ENCODE data around the gene IDUA.

Gene IDUA

DNA sequence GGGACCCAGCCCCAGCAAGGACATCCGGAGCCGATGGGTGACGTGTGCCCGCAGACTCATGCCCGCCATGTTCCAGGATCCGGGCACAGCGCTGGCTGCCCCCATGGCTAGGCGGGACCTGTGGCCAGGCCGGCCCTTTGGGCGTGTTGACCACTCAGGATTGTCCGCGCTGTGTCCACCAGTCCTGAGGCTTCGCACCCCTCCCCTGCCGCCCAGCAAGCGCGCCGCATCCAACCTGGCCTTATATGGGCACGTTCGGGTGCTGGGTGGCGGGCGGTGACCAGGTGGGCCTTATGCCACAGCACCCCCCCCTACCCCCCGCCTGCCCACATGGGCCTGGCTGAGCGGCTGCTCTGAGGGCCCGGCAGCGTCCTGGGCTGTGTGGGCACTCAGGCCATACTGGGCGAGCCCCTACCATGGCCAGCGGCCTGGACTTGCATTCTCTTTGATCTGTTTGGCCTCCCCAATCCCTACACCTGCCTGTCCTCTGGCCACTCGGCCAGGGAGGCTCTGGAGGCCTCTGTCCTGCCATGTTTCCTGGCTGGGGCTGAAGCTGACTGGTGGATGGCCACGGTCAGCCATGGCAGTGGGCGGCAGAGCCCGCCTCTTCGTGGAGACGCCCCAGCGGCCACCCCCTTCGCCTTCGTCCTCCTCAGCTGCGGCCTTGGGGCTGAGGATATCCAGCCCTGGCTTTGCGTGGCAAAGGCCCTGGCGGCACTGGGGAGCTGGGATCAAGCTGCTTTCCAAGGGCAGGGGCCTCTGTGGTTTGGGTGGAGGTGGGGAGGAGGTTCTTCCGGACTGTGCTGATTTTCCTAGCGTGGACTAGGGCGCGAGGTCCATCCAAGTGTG is 26.6 kb downstream of the IDUA start:
- no peak for DNase-seq (ENCODE audit: low read depth in 1 of 2, low spot score in 1 of 2)

DNA sequence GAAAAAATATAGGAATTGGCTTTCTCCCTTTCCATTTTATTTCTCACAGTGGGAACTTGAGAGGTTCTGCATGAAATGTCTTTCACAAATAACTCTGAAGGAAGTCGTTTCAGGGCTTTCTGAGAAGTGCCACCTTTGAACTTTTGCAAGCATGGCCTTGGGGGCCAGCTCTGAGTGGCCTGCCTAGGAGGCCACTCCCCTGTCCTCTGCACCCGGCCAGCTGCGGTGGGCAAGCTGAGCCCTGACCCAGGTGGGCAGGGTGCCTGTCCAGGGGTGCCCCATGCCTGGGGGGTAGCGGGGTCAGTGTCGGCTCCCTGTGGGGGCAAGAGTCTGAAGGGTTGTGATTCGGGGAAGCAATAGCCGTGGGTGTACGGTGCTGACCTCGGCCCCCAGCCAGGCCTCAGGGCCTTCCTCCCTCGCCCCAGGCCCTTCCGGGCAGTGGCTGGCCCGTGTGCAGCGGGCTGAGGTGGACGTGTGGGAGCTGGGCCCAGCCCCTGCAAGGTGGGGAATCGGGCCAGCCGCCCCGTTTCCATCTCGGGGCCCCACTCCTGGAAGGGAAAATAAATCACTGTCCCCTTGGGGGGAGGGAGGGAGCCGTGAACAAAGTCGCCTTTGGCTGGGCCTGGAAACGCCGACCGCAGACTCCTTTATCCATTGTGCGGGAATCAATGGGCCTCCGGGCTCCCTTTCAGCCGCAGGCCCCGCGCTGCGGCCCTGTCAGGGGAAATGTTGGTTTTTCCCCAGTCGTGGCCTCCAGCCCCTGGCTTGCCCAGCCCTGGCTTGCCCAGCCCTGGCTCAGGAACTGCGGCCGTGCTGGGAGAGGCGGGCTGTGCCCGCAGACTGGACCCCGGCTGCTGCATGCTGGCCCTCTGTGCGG is 27.7 kb downstream of the IDUA start:
- DNase-seq (ENCODE audit: low read depth in 1 of 2, low spot score in 1 of 2), result no peak

GRCh38 chr4:1015179-1015578 is 28.3 kb downstream of the IDUA start:
- DNase-seq (ENCODE audit: low read depth in 1 of 2, low spot score in 1 of 2), result no peak

DNA sequence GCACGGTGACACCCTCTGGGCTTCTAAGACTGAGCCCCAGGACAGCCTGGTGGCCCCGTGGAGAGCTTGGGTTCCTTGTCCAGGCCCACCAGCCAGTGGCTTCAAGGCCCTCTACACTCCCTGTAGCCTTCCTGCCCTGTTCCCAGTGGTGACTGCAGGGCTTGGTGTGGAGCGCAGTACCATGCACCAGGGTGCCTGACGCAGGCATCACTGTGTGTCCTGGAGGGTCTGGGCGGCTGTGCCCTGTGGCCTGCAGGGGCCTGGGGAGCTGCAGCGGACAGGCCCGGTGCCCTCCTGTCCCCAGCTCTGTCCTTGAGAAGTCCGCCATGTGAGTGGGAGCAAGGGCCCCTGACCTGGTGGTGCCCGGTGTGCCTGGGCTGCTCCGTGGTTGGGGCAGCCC is 28.9 kb downstream of the IDUA start:
- DNase-seq (ENCODE audit: low read depth in 1 of 2, low spot score in 1 of 2), result no peak

DNA sequence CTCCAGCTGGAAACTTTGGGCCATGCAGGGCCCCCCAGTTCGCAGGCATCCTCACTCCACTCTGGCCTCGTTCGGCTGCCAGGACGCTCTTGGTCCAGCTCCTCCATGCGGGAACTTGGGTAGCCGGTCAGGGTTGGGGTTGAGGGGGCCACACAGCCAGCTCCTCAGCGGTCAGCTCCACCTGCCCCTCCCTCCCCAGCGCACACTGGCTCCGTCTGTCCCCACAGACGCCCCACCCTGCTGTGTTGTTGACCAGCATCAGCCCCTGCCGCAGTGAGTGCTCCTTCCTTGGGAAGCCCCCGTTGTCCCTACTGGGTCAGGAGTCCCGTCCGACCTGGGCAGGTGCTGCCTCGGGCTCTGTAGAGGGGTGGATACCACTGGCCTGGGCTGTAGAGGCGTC is 30.4 kb downstream of the IDUA start:
- DNase-seq (ENCODE audit: low read depth in 1 of 2, low spot score in 1 of 2), result no peak

DNA sequence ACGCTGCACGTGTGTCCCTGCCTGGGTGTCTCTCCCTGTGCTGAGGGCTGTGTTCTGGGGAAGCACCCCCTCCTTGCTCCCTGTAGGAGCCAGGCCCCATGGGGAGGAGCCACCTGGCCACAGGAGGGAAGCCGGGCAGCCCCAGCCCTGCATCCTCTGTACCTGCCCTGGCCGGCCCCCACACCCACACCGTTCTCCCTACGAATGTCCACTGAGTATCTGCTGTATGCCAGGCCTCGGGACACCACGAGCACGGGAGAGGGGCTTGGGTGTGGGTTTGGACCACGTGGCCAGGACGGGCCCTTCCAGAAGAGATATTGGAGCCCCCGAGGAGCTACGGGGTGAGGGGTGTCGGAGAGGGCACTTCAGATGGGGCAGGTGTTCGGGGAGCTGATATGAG is 30.9 kb downstream of the IDUA start:
- DNase-seq (ENCODE audit: low read depth in 1 of 2, low spot score in 1 of 2), result no peak

GRCh38 chr4:1018147-1019020 is 31.5 kb downstream of the IDUA start:
- no peak for DNase-seq (ENCODE audit: low read depth in 1 of 2, low spot score in 1 of 2)

DNA sequence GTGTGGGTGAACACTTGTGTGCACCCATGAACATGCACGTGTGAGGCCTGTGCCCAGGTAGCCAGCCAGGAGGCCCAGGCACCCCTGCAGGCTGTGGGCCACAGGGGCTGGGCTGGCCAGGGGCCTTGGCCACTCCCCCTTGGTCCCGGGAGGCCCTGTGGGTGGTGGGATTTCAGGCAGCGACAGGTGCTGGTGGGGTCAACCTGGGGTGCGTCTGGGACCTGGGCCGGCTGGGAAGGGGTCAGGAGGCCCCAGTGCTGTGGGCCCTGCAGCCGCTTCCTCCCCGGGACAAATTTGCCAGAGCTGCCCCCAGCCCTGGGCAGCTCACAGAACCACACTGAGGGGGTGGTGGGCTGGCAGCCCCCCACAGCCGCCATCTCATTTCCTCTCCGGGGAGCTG is 32.5 kb downstream of the IDUA start:
- no peak for DNase-seq (ENCODE audit: low read depth in 1 of 2, low spot score in 1 of 2)

DNA sequence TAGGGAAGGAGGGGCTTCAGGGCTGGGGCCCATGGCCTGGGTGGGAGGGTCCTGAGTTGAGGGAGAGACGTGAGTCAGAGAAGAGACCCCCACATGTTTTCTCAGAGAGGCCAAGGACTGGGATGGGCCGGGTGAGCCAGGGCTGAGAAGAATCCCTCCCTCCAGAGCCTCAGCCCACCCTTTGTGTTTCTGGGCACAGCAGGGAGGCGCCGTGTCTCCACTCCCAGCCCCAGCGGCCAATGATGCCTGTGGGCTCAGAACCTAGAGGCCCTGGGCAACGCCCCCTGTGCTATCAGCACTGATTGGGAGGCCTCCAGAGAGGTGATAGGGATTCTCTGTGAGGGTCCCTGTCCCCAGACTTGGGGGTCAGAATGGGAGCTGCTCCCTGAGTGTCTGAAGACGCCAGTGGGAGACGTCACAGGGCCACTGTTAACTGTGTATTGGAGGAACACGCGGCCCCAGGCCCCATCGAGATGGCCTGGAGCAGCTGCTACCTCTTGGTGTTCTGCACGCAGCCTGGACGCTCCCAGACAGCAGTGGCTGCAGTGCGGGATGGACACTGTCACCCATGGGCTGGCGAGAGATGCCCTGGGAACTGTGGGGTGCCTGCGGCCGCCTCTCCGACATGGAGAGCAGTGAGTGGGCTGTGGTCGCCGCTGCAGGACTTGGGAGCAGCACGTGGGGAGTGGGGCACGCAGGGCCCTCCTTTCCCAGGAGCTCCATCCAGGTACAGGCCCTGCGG is 33.1 kb downstream of the IDUA start:
- no peak for DNase-seq (ENCODE audit: low read depth in 1 of 2, low spot score in 1 of 2)

DNA sequence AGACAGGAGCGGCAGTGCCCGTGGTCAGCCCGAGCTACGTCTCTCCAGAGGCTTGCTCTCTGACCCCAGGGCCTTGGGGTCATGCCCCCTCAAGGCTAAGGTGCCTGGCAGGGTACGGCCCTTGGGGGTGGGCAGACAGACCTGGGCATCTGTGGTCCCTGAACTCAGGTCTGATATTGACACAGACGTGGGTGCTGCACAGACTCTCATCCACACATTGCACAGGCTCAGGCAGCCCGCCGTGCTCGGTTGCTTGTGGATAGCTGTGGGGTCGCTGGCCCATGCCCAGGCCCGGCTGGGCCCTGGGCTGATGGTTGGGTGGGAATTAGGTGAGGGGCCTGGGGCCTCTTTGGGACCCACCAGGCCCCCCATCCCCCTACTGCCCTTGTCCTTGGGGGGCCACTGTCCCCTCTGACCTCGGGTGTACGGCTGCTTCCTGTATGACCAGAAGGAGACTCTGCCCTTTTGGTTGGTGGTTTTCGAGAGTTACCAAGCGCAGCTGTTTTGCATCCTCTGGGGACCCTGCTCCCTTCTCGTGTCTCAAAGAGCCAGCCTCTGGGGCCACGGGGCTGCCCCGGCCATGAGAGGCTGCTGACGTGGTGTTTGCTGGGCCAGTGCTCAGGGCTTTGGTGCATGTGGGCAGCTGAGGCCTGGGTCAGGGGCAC is 34.7 kb downstream of the IDUA start:
- DNase-seq (ENCODE audit: low read depth in 1 of 2, low spot score in 1 of 2), result no peak

GRCh38 chr4:1022051-1022738 is 35.4 kb downstream of the IDUA start:
- no peak for DNase-seq (ENCODE audit: low read depth in 1 of 2, low spot score in 1 of 2)

GRCh38 chr4:1022739-1023066 is 35.9 kb downstream of the IDUA start:
- DNase-seq (ENCODE audit: low read depth in 1 of 2, low spot score in 1 of 2), result no peak

GRCh38 chr4:1023075-1023640 is 36.3 kb downstream of the IDUA start:
- no peak for DNase-seq (ENCODE audit: low read depth in 1 of 2, low spot score in 1 of 2)

DNA sequence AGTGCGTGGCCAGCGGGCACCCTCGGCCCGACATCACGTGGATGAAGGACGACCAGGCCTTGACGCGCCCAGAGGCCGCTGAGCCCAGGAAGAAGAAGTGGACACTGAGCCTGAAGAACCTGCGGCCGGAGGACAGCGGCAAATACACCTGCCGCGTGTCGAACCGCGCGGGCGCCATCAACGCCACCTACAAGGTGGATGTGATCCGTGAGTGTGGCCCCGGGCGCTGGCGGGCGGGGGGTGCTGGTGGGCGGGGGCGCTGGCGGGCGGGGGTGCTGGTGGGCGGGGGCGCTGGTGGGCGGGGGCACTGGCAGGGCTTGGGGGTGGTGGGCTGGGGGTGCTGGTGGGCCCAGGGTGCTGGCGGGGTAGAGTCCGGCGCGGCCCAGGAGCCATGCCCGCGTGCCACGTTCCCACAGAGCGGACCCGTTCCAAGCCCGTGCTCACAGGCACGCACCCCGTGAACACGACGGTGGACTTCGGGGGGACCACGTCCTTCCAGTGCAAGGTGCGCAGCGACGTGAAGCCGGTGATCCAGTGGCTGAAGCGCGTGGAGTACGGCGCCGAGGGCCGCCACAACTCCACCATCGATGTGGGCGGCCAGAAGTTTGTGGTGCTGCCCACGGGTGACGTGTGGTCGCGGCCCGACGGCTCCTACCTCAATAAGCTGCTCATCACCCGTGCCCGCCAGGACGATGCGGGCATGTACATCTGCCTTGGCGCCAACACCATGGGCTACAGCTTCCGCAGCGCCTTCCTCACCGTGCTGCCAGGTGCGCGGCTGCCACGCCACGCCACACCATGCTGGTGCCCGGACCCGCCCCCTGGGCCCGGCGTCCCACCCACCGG is 37.3 kb downstream of the IDUA start:
- DNase-seq (ENCODE audit: low read depth in 1 of 2, low spot score in 1 of 2), result no peak

GRCh38 chr4:1024882-1025545 is 38.2 kb downstream of the IDUA start:
- DNase-seq (ENCODE audit: low read depth in 1 of 2, low spot score in 1 of 2), result no peak

DNA sequence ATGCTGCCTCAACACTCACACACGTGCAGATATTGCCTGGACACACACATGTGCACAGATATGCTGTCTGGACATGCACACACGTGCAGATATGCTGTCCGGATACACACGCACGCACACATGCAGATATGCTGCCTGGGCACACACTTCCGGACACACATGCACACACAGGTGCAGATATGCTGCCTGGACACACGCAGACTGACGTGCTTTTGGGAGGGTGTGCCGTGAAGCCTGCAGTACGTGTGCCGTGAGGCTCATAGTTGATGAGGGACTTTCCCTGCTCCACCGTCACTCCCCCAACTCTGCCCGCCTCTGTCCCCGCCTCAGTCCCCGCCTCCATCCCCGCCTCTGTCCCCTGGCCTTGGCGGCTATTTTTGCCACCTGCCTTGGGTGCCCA is 39.3 kb downstream of the IDUA start:
- peak in 1 of 2 donors; percentile 25 for DNase-seq (ENCODE audit: low read depth in 1 of 2, low spot score in 1 of 2)

DNA sequence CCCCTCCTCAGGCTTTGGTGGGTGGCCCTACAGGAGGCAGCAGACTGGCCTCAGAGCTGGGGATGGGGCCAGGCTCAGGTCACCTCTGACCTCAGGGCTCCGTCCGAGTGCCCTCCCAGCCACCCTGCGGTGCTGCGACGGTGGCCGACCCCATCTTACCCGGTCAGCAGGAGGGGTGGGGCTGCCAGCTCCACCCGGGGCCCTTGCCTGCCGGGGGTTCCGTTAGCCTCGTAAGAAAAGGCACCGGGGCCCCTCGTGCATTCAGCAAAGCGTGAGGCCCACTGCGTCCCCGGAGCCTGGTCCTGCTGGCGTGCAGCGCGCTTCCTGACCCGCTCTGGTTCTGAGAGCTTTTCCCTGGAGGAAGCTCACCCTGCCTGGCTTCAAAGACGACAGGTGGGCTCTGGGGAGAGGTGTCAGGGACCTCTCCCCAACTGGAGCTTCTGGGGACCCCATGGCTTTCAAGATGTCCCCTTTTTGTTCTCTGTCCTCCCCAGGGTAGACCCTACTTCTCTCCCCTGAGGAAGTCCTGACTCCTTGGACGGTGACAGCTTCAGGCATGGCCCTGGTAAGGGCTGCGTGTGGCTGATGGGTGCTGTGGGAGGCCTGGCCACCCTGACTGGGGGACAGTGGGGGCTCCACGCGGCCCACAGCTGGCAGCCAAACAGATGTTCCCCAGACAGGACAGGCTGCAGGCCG is 40.5 kb downstream of the IDUA start:
- DNase-seq (ENCODE audit: low read depth in 1 of 2, low spot score in 1 of 2), result no peak

All from activated CD4-positive, alpha-beta T cell treated with anti-CD3 and anti-CD28 coated beads, Interleukin-2, amount 50 U/mL, for 24 hours (primary cell).